Liver (tissue), 9 donors: ENCODE measurements around the gene PPP2R2C. TPM values are rescaled to one million over a fixed set of nuclear protein-coding genes. Genes with fewer than 3 reads are reported as not detected.

ENCODE experiments used
- DNase-seq: peaks from one replicate; pipeline ENCODE4 v3.0.0-alpha.2; 2017; ENCODE audit warnings: low spot score
- H3K27ac ChIP-seq, 2 donors: one replicate each; pipeline ENCODE4 v1.7.0; 2013; ENCODE audit warnings: inconsistent platforms in 2 of 2, low read length in 2 of 2, control low read depth in 1 of 2, low read depth in 1 of 2, mild to moderate bottlenecking in 1 of 2
- H3K27me3 ChIP-seq, 4 donors: one replicate each; pipeline versions ENCODE4 v1.6.1 to v1.7.0; 2013; ENCODE audit warnings: low read length in 3 of 4, inconsistent platforms in 1 of 4, mild to moderate bottlenecking in 1 of 4, moderate library complexity in 1 of 4; ENCODE audit not compliant: control insufficient read depth in 4 of 4, insufficient read depth in 4 of 4
- H3K36me3 ChIP-seq, 4 donors: one replicate each; pipeline versions ENCODE4 v1.6.1 to v1.7.0; 2013; ENCODE audit warnings: low read length in 3 of 4, mild to moderate bottlenecking in 3 of 4, low read depth in 1 of 4, moderate library complexity in 1 of 4; ENCODE audit not compliant: control insufficient read depth in 4 of 4, insufficient read depth in 3 of 4
- H3K4me1 ChIP-seq, 4 donors: one replicate each; pipeline versions ENCODE4 v1.6.1 to v1.7.0; 2013; ENCODE audit warnings: low read length in 3 of 4, mild to moderate bottlenecking in 3 of 4, moderate library complexity in 1 of 4; ENCODE audit not compliant: control insufficient read depth in 4 of 4, insufficient read depth in 4 of 4
- H3K4me3 ChIP-seq, 3 donors: one replicate each; pipeline versions ENCODE4 v1.6.1 to v1.7.0; 2013; ENCODE audit warnings: low read length in 3 of 3, control low read depth in 1 of 3, low read depth in 1 of 3, mild to moderate bottlenecking in 1 of 3
- H3K9ac ChIP-seq, 2 donors: one replicate each; pipeline ENCODE4 v1.7.0; 2013; ENCODE audit warnings: low read length in 2 of 2, mild to moderate bottlenecking in 2 of 2, moderate library complexity in 2 of 2, control low read depth in 1 of 2, low read depth in 1 of 2
- H3K9me3 ChIP-seq, 4 donors: one replicate each; pipeline versions ENCODE4 v1.6.1 to v1.7.0; 2013; ENCODE audit warnings: low read length in 3 of 4; ENCODE audit not compliant: control insufficient read depth in 4 of 4
- ATF3 ChIP-seq: IDR thresholded peaks from 2 replicates; pipeline ENCODE4 v1.6.1; 2016; ENCODE audit warnings: antibody characterized with exemption
- CTCF ChIP-seq: fragments of 150-350 bp; IDR thresholded peaks from 2 replicates; pipeline ENCODE4 v1.5.1; 2017; ENCODE audit warnings: improper control_type of control experiment, low read depth, low read length; ENCODE audit not compliant: missing input control
- EGR1 ChIP-seq, 2 donors: IDR thresholded peaks; 2 replicates each; pipeline ENCODE4 v1.6.1; 2016 to 2018; ENCODE audit warnings: antibody characterized with exemption in 2 of 2, low read depth in 2 of 2
- FOXA1 ChIP-seq: IDR thresholded peaks from 2 replicates; pipeline ENCODE4 v1.6.1; 2016; ENCODE audit warnings: antibody characterized with exemption
- FOXA2 ChIP-seq: IDR thresholded peaks from 2 replicates; pipeline ENCODE4 v1.6.1; 2016; ENCODE audit warnings: antibody characterized with exemption
- GABPA ChIP-seq, 2 donors: IDR thresholded peaks in 1 of 2; conservative IDR thresholded peaks in 1 of 2; 2 replicates each; pipeline ENCODE4 v1.6.1; 2016; ENCODE audit warnings: antibody characterized with exemption in 2 of 2, mild to moderate bottlenecking in 1 of 2, moderate library complexity in 1 of 2
- HNF4A ChIP-seq, 2 donors: conservative IDR thresholded peaks; 2 replicates each; pipeline ENCODE4 v1.6.1; 2016; ENCODE audit warnings: antibody characterized with exemption in 2 of 2, mild to moderate bottlenecking in 2 of 2
- HNF4G ChIP-seq: IDR thresholded peaks from 2 replicates; pipeline ENCODE4 v1.6.1; 2016; ENCODE audit warnings: antibody characterized with exemption
- JUND ChIP-seq, 2 donors: IDR thresholded peaks; 2 replicates each; pipeline ENCODE4 v1.6.1; 2016; ENCODE audit warnings: antibody characterized with exemption in 2 of 2
- MAX ChIP-seq: IDR thresholded peaks from 2 replicates; pipeline ENCODE4 v1.6.1; 2016; ENCODE audit warnings: antibody characterized with exemption
- NR2F2 ChIP-seq: IDR thresholded peaks from 2 replicates; pipeline ENCODE4 v1.6.1; 2016; ENCODE audit warnings: antibody characterized with exemption
- RAD21 ChIP-seq, 2 donors: IDR thresholded peaks; 2 replicates each; pipeline ENCODE4 v1.6.1; 2016; ENCODE audit warnings: antibody characterized with exemption in 2 of 2, mild to moderate bottlenecking in 2 of 2
- REST ChIP-seq: IDR thresholded peaks from 2 replicates; pipeline ENCODE4 v1.6.1; 2016; ENCODE audit warnings: antibody characterized with exemption, mild to moderate bottlenecking
- RXRA ChIP-seq, 2 donors: IDR thresholded peaks; 2 replicates each; pipeline ENCODE4 v1.6.1; 2017 to 2018; ENCODE audit warnings: antibody characterized with exemption in 2 of 2, mild to moderate bottlenecking in 1 of 2
- SP1 ChIP-seq: IDR thresholded peaks from 2 replicates; pipeline ENCODE4 v1.6.1; 2018; ENCODE audit warnings: antibody characterized with exemption, mild to moderate bottlenecking
- YY1 ChIP-seq: IDR thresholded peaks from 2 replicates; pipeline ENCODE4 v1.6.1; 2016; ENCODE audit warnings: antibody characterized with exemption, mild to moderate bottlenecking
- ZBTB33 ChIP-seq: IDR thresholded peaks from 2 replicates; pipeline ENCODE4 v1.6.1; 2016; ENCODE audit warnings: antibody characterized with exemption
- WGBS: extraction: QIAGEN DNeasy Blood & Tissue Kit; methylation state at CpG from one replicate; pipeline ENCODE4 v1.1.7; 2013; 5-methylcytosine and 5-hydroxymethylcytosine counted together
- polyA plus RNA-seq, 2 donors: library from polyadenylated mRNA; stranded (reverse) in 1 of 2; unstranded in 1 of 2; fragments of 200-250 nt in 1 of 2; fragments of >200 nt in 1 of 2; fragmentation: Nextera tagmentation in 1 of 2; extraction: Ambion mirVana in 1 of 2; gene quantifications; one replicate each; pipeline versions ENCODE4 v1.2.1 to v1.2.3, GENCODE V29; 2013 to 2015
- total RNA-seq, 2 donors: library from RNA; depleted of rRNA; stranded (reverse); fragments of >200 nt; gene quantifications; one replicate each; pipeline ENCODE4 v1.2.3, GENCODE V29; 2014
- donor health status: healthy.
- donor health status: healthy.
- donor health status: healthy.
- donor health status: healthy.
- donor health status: healthy.

PPP2R2C gene
- total and polyA plus RNA-seq, 4 donors, result under 0.01 to 0.01 TPM; not detected in 2

- Histone ChIP-seq H3K9me3 (no peaks in the 10 kb centered on the region), H3K27ac (no peak overlapping the region), H3K36me3 (no peaks in the 10 kb centered on the region), H3K27me3 (peaks cover 0 to 3% (median 1%) of the 10 kb centered on the region in 4 donors), H3K9ac (no peak overlapping the region), H3K4me1 (no peaks in the 10 kb centered on the region), H3K4me3 (no peak overlapping the region)
- TF ChIP-seq YY1 (no peak), EGR1 (IDR thresholded peaks at IDR 0.05; ENCODE audit: low read depth in 2 of 2) (no peak)
- DNase-seq, result no peak
- WGBS, result 75% methylated on average over 11 of the region's 11 CpGs
Observed at GRCh38 chr4:6425911-6426310, 46.5 kb downstream of the PPP2R2C start.

GRCh38 chr4:6425336-6425735 lies 47.1 kb downstream of the PPP2R2C start:
- H3K27ac ChIP-seq, result no peak overlapping the region

GRCh38 chr4:6424425-6424824 lies 48.0 kb downstream of the PPP2R2C start:
- peaks cover 0 to 3% (median 1%) of the 10 kb centered on the region in 4 donors for H3K27me3 ChIP-seq
- DNase-seq, result no peak
- WGBS, result 66% methylated on average over 9 of the region's 9 CpGs
- no peak overlapping the region for H3K27ac ChIP-seq
- no peak overlapping the region for H3K9ac ChIP-seq
- no peak overlapping the region for H3K4me3 ChIP-seq
- H3K9me3 ChIP-seq, result no peaks in the 10 kb centered on the region
- H3K36me3 ChIP-seq, result no peaks in the 10 kb centered on the region
- no peaks in the 10 kb centered on the region for H3K4me1 ChIP-seq
- no peak for TF ChIP-seq FOXA2
- TF ChIP-seq GABPA (IDR thresholded peaks at IDR 0.05 in 1 of 2, conservative IDR thresholded peaks at IDR 0.05 in 1 of 2), result no peak
- no peak for TF ChIP-seq HNF4A (conservative IDR thresholded peaks at IDR 0.05)
- no peak for TF ChIP-seq EGR1 (IDR thresholded peaks at IDR 0.05; ENCODE audit: low read depth in 2 of 2)
- no peak for TF ChIP-seq ZBTB33
- no peak for TF ChIP-seq NR2F2
- no peak for TF ChIP-seq JUND (IDR thresholded peaks at IDR 0.05)
- TF ChIP-seq REST, result no peak
- TF ChIP-seq HNF4G, result no peak
- TF ChIP-seq MAX, result no peak
- TF ChIP-seq ATF3, result no peak
- TF ChIP-seq SP1, result no peak
- no peak for TF ChIP-seq CTCF
- no peak for TF ChIP-seq FOXA1

More at GRCh38 chr4:6425336-6425735, 47.1 kb downstream of the PPP2R2C start:
- WGBS, result 35% methylated on average over 5 of the region's 5 CpGs
- Histone ChIP-seq H3K4me3 (no peak overlapping the region), H3K36me3 (no peaks in the 10 kb centered on the region), H3K9me3 (no peaks in the 10 kb centered on the region), H3K27me3 (peaks cover 0 to 3% (median 1%) of the 10 kb centered on the region in 4 donors), H3K4me1 (no peaks in the 10 kb centered on the region), H3K9ac (no peak overlapping the region)
- no peak for DNase-seq
- TF ChIP-seq SP1 (no peak), FOXA1 (no peak), GABPA (IDR thresholded peaks at IDR 0.05 in 1 of 2, conservative IDR thresholded peaks at IDR 0.05 in 1 of 2) (no peak), RXRA (IDR thresholded peaks at IDR 0.05) (no peak), ZBTB33 (no peak), RAD21 (IDR thresholded peaks at IDR 0.05) (no peak)
